H1 (cell line): ENCODE data around the gene FAM133A. TPM values are rescaled to one million over a fixed set of nuclear protein-coding genes. Genes with fewer than 3 reads are reported as not detected.

ENCODE experiments used
- CHD7 ChIP-seq: fragments of 300-600 bp; sonication (generic); IDR thresholded peaks from 2 replicates; pipeline ENCODE4 v1.7.1; 2012; ENCODE audit warnings: low read length, moderate library complexity, mild to moderate bottlenecking, inconsistent platforms; ENCODE audit not compliant: insufficient replicate concordance
- HDAC6 ChIP-seq: IDR thresholded peaks from one replicate; pipeline ENCODE4 v1.7.1; 2012; ENCODE audit warnings: low read depth, mild to moderate bottlenecking, inconsistent platforms, low read length, moderate library complexity
- polyA plus RNA-seq, 7 experiments: library from polyadenylated mRNA; depleted of rRNA in 3 of 7; stranded (reverse) in 5 of 7; unstranded in 2 of 7; fragments of >200 nt in 5 of 7; fragments of 200-250 nt in 2 of 7; gene quantifications; 1 replicate in 5 of 7; 2 replicates in 1 of 7; 4 replicates in 1 of 7; pipeline versions ENCODE4 v1.2.1 to v1.2.3, GENCODE V29; 2011 to 2013; ENCODE audit warnings: missing spikeins in 2 of 7, mixed read lengths in 2 of 7
- total RNA-seq: library from RNA; stranded (reverse); fragmentation: NEBNext Ultra II Directional; extraction: Animal tissue kit (Norgen Biotek cat#: 25700); gene quantifications from 2 replicates; pipeline ENCODE4 v1.2.1, GENCODE V29; 2021

The FAM133A gene
- total and polyA plus RNA-seq, 2 of the 8 experiments (the other 6 are each of a cell fraction or from before 2014, with no cell fraction given) = 0.26 to 0.82 TPM

GRCh38 chrX:93673056-93673868, 744 bp upstream of the FAM133A start, which contains the start of gene NAP1L3 (continued):
- TF ChIP-seq CHD7 (no peak), HDAC6 (no peak)
